ENCODE data around the gene UBE2N.
"Not testable (repeated sequence)": the region's sequence is repeated elsewhere in the genome, so short reads cannot be mapped to it uniquely, and the experiment has no call there.

GRCh38 chr12:93412396-93412795 is 29.4 kb downstream of the UBE2N start:
- not testable (repeated sequence) for TF ChIP-seq CTCF (IDR thresholded peaks at IDR 0.05; ENCODE audit: low read length); EZH2 (optimal IDR thresholded peaks at IDR 0.05; ENCODE audit: low read depth, low read length); EZH2phosphoT487 (IDR thresholded peaks at IDR 0.05; ENCODE audit: low read length)
